ENCODE results near the gene TEX35.

- TF ChIP-seq CTCF (conservative IDR thresholded peaks at IDR 0.05; ENCODE audit: low read depth, low read length) (no peak), EZH2 (IDR thresholded peaks at IDR 0.05; ENCODE audit: low read length, unreplicated experiment) (no peak)
Observed at GRCh38 chr1:178565586-178565985, 52.7 kb downstream of the TEX35 start.

Measured in PC-3 (cell line).